Caco-2 (cell line): ENCODE measurements around the gene DDO. TPM values are rescaled to one million over a fixed set of nuclear protein-coding genes. Genes with fewer than 3 reads are reported as not detected.
A peak's percentile ranks its signal among the peaks of the same experiment; 100 is the strongest.
"Not testable (repeated sequence)": the region's sequence is repeated elsewhere in the genome, so short reads cannot be mapped to it uniquely, and the experiment has no call there.

Experiments used
- BruUV-seq: library from RNA; stranded (reverse); fragments of 400-500 nt; replicated peaks from 2 replicates; lab custom pipeline; 2021; lab: Mats Ljungman, UMichigan
- CTCF ChIA-PET: fragments of 300-600 bp; sonication (Branson Sonifier 250); formaldehyde crosslinking; loops from one replicate; lab custom pipeline; 2022; ENCODE audit warnings: antibody characterized with exemption; lab: Charles Lee
- POLR2A ChIA-PET: fragments of 300-600 bp; sonication (Branson Sonifier 250); formaldehyde crosslinking; loops from one replicate; lab custom pipeline; 2022; ENCODE audit warnings: antibody characterized with exemption; lab: Charles Lee
- DNase-seq, 2 experiments: peaks; one replicate each; pipeline versions ENCODE4 v3.0.0 to v3.0.0-alpha.2; 2020 to 2022
- H3K27me3 ChIP-seq: replicated peaks from 2 replicates; pipeline ENCODE4 v1.6.0; 2011; ENCODE audit warnings: low read length; ENCODE audit not compliant: control insufficient read depth, insufficient read depth
- H3K36me3 ChIP-seq: 2 replicates; pipeline ENCODE4 v1.5.1; 2011; ENCODE audit warnings: low read length; ENCODE audit not compliant: control insufficient read depth, insufficient read depth
- H3K4me1 ChIP-seq: fragments of 250-450 bp; sonication (Bioruptor Pico); 2 replicates; pipeline ENCODE4 v1.5.1; 2020; ENCODE audit warnings: mild to moderate bottlenecking
- H3K4me3 ChIP-seq: 2 replicates; pipeline ENCODE4 v1.5.1; 2011; ENCODE audit warnings: low read depth, mild to moderate bottlenecking, control low read depth, low read length
- H3K9me3 ChIP-seq: fragments of 250-450 bp; sonication (Bioruptor Pico); 2 replicates; pipeline ENCODE4 v1.5.1; 2020; ENCODE audit warnings: mild to moderate bottlenecking, moderate library complexity
- H3K27ac Mint-ChIP-seq: one replicate; pipeline ENCODE4 v1.8.0; 2022; ENCODE audit warnings: mixed read lengths; ENCODE audit not compliant: unreplicated experiment
- H3K27me3 Mint-ChIP-seq: one replicate; pipeline ENCODE4 v1.8.0; 2022; ENCODE audit warnings: mixed read lengths; ENCODE audit not compliant: insufficient read depth, unreplicated experiment
- H3K36me3 Mint-ChIP-seq: one replicate; pipeline ENCODE4 v1.8.0; 2022; ENCODE audit warnings: mild to moderate bottlenecking, mixed read lengths; ENCODE audit not compliant: insufficient read depth, unreplicated experiment
- H3K4me1 Mint-ChIP-seq: one replicate; pipeline ENCODE4 v1.8.0; 2022; ENCODE audit warnings: low read depth, mixed read lengths; ENCODE audit not compliant: unreplicated experiment
- H3K4me3 Mint-ChIP-seq: one replicate; pipeline ENCODE4 v1.8.0; 2022; ENCODE audit warnings: mild to moderate bottlenecking, moderate library complexity, mixed read lengths; ENCODE audit not compliant: unreplicated experiment
- H3K9me3 Mint-ChIP-seq: one replicate; pipeline ENCODE4 v1.8.0; 2022; ENCODE audit warnings: mixed read lengths; ENCODE audit not compliant: unreplicated experiment
- CTCF ChIP-seq, 2 experiments: fragments of 200-600 bp in 1 of 2; IDR thresholded peaks; 1 replicate in 1 of 2; 2 replicates in 1 of 2; pipeline versions ENCODE4 v1.5.1 to v1.8.0; 2011 to 2022; ENCODE audit warnings: antibody characterized with exemption in 1 of 2, control low read depth in 1 of 2, inconsistent platforms in 1 of 2, low read depth in 1 of 2, low read length in 1 of 2, mild to moderate bottlenecking in 1 of 2, moderate library complexity in 1 of 2; ENCODE audit not compliant: insufficient read depth in 1 of 2, severe bottlenecking in 1 of 2, unreplicated experiment in 1 of 2
- intact Hi-C: fragments of 100-400 bp; cut with micrococcal nuclease; formaldehyde crosslinking; loops from one replicate; pipeline ENCODE4 v1.10.0; 2022; ENCODE audit not compliant: unreplicated experiment
- total RNA-seq: library from RNA; stranded (reverse); gene quantifications from 2 replicates; pipeline ENCODE4 v1.2.3, GENCODE V29; 2022

DDO gene
- total RNA-seq, 1 experiment from 2014 or later = not detected

- H3K4me3 ChIP-seq = no peak overlapping the region
- Mint-ChIP-seq H3K27me3 (no peaks in the 10 kb centered on the region), H3K27ac (no peak overlapping the region), H3K4me1 (no peaks in the 10 kb centered on the region), H3K4me3 (no peak overlapping the region), H3K36me3 (no peaks in the 10 kb centered on the region), H3K9me3 (peaks cover 7% of the 10 kb centered on the region)
- no peak for TF ChIP-seq CTCF (IDR thresholded peaks at IDR 0.05; ENCODE audit: insufficient read depth in 1 of 2, low read depth in 1 of 2, low read length in 1 of 2, severe bottlenecking in 1 of 2, unreplicated experiment in 1 of 2)
- H3K27me3 ChIP-seq = no peaks in the 10 kb centered on the region
- H3K9me3 ChIP-seq = peaks cover 14% of the 10 kb centered on the region; the same call in 1 of the 2 replicates
- ChIA-PET POLR2A (no interaction called here), CTCF (no interaction called here)
- intact Hi-C loops = no loop called here
- H3K36me3 ChIP-seq = no peaks in the 10 kb centered on the region
- no TSS peak for BruUV-seq
- no peaks in the 10 kb centered on the region for H3K4me1 ChIP-seq
- DNase-seq = no peak
These were observed 43.8 kb upstream of the DDO start for GRCh38 chr6:110459137-110459536.

GRCh38 chr6:110458476-110458875 is 43.1 kb upstream of the DDO start:
- TF ChIP-seq CTCF (IDR thresholded peaks at IDR 0.05; ENCODE audit: insufficient read depth in 1 of 2, low read depth in 1 of 2, low read length in 1 of 2, severe bottlenecking in 1 of 2, unreplicated experiment in 1 of 2) = no peak
- Histone ChIP-seq H3K27me3 (no peaks in the 10 kb centered on the region), H3K36me3 (no peaks in the 10 kb centered on the region), H3K9me3 (peaks cover 12% of the 10 kb centered on the region; the same call in 1 of the 2 replicates), H3K4me1 (no peaks in the 10 kb centered on the region), H3K4me3 (no peak overlapping the region)
- Mint-ChIP-seq H3K36me3 (no peaks in the 10 kb centered on the region), H3K9me3 (peaks cover under 1% of the 10 kb centered on the region), H3K4me1 (no peaks in the 10 kb centered on the region), H3K27me3 (no peaks in the 10 kb centered on the region), H3K27ac (no peak overlapping the region), H3K4me3 (no peak overlapping the region)
- intact Hi-C loops = no loop called here
- no TSS peak for BruUV-seq
- ChIA-PET CTCF (no interaction called here), POLR2A (no interaction called here)
- no peak for DNase-seq

GRCh38 chr6:110457567-110458175 is 42.3 kb upstream of the DDO start:
- BruUV-seq, CTCF ChIA-PET, H3K4me1 ChIP-seq, H3K27me3 Mint-ChIP-seq, H3K4me3 ChIP-seq, H3K36me3 Mint-ChIP-seq, H3K9me3 Mint-ChIP-seq, H3K4me3 Mint-ChIP-seq, H3K4me1 Mint-ChIP-seq, H3K9me3 ChIP-seq, H3K36me3 ChIP-seq, H3K27ac Mint-ChIP-seq, intact Hi-C loops, H3K27me3 ChIP-seq, POLR2A ChIA-PET: not testable (repeated sequence)
- peak; percentile 25 to 40 for TF ChIP-seq CTCF (IDR thresholded peaks at IDR 0.05; ENCODE audit: insufficient read depth in 1 of 2, low read depth in 1 of 2, low read length in 1 of 2, severe bottlenecking in 1 of 2, unreplicated experiment in 1 of 2)
- peak in 1 of 2 experiments; percentile 21 for DNase-seq
